Transverse colon (tissue), 4 donors: ENCODE data around the gene C2orf49.

Experiments used
- CTCF ChIP-seq, 5 experiments: fragments of 200-600 bp in 3 of 5; fragments of 450-650 bp in 2 of 5; sonication (generic) in 3 of 5; IDR thresholded peaks; 1 replicate in 2 of 5; 2 replicates in 3 of 5; pipeline ENCODE4 v1.5.1; 2016 to 2017; ENCODE audit warnings: antibody characterized with exemption in 5 of 5, inconsistent platforms in 3 of 5, mild to moderate bottlenecking in 2 of 5, moderate library complexity in 1 of 5
- POLR2A ChIP-seq: fragments of 450-650 bp; IDR thresholded peaks from one replicate; pipeline ENCODE4 v1.6.1; 2016; ENCODE audit warnings: antibody characterized with exemption, mild to moderate bottlenecking, moderate library complexity
- POLR2AphosphoS5 ChIP-seq, 3 donors: sonication (generic); formaldehyde crosslinking; IDR thresholded peaks; one replicate each; pipeline ENCODE4 v1.6.1; 2016; ENCODE audit warnings: antibody characterized with exemption in 3 of 3

GRCh38 chr2:105375001-105375561 is 37.7 kb downstream of the C2orf49 start:
- TF ChIP-seq CTCF (IDR thresholded peaks at IDR 0.05) (no peak), POLR2AphosphoS5 (IDR thresholded peaks at IDR 0.05) (peak in 2 of 3 donors; percentile 24 to 71), POLR2A (peak; percentile 11)
